Keratinocyte (primary cell): ENCODE data around the gene INAVA.

ENCODE experiments used
- EZH2 ChIP-seq: IDR thresholded peaks from one replicate; pipeline ENCODE4 v1.6.1; 2012; ENCODE audit warnings: inconsistent platforms, mild to moderate bottlenecking, low read length, moderate library complexity
- TF ChIP-seq, protein P1 (sequence below), 3 experiments: IDR thresholded peaks in 1 of 3; conservative IDR thresholded peaks in 1 of 3; optimal IDR thresholded peaks in 1 of 3; 2 replicates in 2 of 3; 3 replicates in 1 of 3; pipeline versions ENCODE3 to v1.5.1; 2011; ENCODE audit warnings: low read length in 3 of 3, mild to moderate bottlenecking in 3 of 3, moderate library complexity in 2 of 3, control low read depth in 1 of 3, inconsistent platforms in 1 of 3; ENCODE audit not compliant: insufficient read depth in 2 of 3; ENCODE audit errors: extremely low read depth in 1 of 3

DNA sequence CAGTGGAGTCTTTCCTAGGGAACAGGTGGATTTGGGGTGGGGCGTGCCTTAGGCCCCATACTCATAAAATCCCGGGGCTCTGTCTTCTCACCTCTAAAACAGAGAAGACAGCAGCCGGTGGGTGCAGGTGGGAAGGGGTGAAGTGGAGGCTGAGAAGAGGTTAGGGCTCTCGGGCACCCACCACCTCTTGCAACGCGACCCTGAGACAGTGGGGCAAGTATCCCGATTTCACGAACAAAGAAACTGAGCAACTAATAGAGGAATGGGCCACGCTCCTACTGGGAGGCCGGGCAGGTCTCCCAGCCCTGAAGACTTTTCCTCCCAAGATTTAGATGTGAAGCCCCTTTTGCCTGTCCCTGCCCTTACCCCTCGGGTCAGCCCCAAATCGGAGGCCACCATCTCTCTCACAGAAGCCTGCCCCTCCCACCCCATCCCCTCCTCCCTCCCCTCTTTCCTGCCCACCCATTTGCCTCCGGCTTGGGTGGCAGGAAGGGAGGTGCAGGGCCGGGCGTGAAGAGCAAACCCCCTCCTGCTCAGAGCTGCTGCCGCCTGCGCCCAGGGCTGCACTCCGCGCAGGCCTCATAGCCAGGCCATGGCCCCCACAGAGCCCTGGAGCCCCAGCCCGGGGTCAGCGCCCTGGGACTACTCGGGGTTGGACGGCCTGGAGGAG is 22.1 kb upstream of the INAVA start, which contains the start of gene GPR25:
- TF ChIP-seq, protein P1, sequence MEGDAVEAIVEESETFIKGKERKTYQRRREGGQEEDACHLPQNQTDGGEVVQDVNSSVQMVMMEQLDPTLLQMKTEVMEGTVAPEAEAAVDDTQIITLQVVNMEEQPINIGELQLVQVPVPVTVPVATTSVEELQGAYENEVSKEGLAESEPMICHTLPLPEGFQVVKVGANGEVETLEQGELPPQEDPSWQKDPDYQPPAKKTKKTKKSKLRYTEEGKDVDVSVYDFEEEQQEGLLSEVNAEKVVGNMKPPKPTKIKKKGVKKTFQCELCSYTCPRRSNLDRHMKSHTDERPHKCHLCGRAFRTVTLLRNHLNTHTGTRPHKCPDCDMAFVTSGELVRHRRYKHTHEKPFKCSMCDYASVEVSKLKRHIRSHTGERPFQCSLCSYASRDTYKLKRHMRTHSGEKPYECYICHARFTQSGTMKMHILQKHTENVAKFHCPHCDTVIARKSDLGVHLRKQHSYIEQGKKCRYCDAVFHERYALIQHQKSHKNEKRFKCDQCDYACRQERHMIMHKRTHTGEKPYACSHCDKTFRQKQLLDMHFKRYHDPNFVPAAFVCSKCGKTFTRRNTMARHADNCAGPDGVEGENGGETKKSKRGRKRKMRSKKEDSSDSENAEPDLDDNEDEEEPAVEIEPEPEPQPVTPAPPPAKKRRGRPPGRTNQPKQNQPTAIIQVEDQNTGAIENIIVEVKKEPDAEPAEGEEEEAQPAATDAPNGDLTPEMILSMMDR (optimal IDR thresholded peaks at IDR 0.05 in 1 of 3, IDR thresholded peaks at IDR 0.05 in 1 of 3, conservative IDR thresholded peaks at IDR 0.05 in 1 of 3; ENCODE audit: extremely low read depth in 1 of 3, insufficient read depth in 2 of 3, low read length in 3 of 3): no peak
- TF ChIP-seq EZH2: no peak
